IMR-90 (cell line): ENCODE results near the gene NEU1. TPM values are rescaled to one million over a fixed set of nuclear protein-coding genes. Genes with fewer than 3 reads are reported as not detected.
"Not testable (repeated sequence)": the region's sequence is repeated elsewhere in the genome, so short reads cannot be mapped to it uniquely, and the experiment has no call there.

ENCODE experiments used
- ATAC-seq: fragments of 200-7000 bp; cut with Tn5 transposase; 2 replicates; pipeline ENCODE4 v1.9.1; 2020; ENCODE audit warnings: low read depth, mild to moderate bottlenecking, moderate library complexity
- BruUV-seq: library from RNA; stranded (reverse); fragments of 400-500 nt; replicated peaks from 2 replicates; lab custom pipeline; 2021; lab: Mats Ljungman, UMichigan
- CTCF ChIA-PET: fragments of 300-600 bp; formaldehyde crosslinking; extraction: SDS; loops from one replicate; lab custom pipeline; 2021; ENCODE audit warnings: antibody characterized with exemption; lab: Yijun Ruan, JAX
- POLR2A ChIA-PET: fragments of 300-600 bp; sonication (Branson Sonifier 250); formaldehyde crosslinking; loops from one replicate; lab custom pipeline; 2022; ENCODE audit warnings: antibody characterized with exemption; ENCODE audit not compliant: unreplicated experiment; lab: Charles Lee
- DNase-seq: peaks from one replicate; pipeline ENCODE4 v3.0.0; 2013
- H2AFZ ChIP-seq: replicated peaks from 2 replicates; pipeline ENCODE3; 2013; ENCODE audit warnings: low read length, mild to moderate bottlenecking; ENCODE audit not compliant: poor library complexity
- H2AK5ac ChIP-seq: 2 replicates; pipeline ENCODE4 v1.6.1; 2013; ENCODE audit warnings: low read depth, low read length, inconsistent platforms
- H2AK9ac ChIP-seq: replicated peaks from 2 replicates; pipeline ENCODE3; 2013; ENCODE audit warnings: mild to moderate bottlenecking, low read depth, low read length, moderate library complexity; ENCODE audit not compliant: poor library complexity
- H2BK120ac ChIP-seq: 2 replicates; pipeline ENCODE4 v1.6.1; 2013; ENCODE audit warnings: low read depth, low read length, inconsistent platforms
- H2BK15ac ChIP-seq: 3 replicates; pipeline ENCODE4 v1.6.1; 2013; ENCODE audit warnings: low read depth, low read length, inconsistent platforms
- H2BK20ac ChIP-seq: 2 replicates; pipeline ENCODE4 v1.6.1; 2013; ENCODE audit warnings: low read depth, mild to moderate bottlenecking, inconsistent platforms, low read length, moderate library complexity
- H2BK5ac ChIP-seq: 2 replicates; pipeline ENCODE4 v1.6.1; 2013; ENCODE audit warnings: mild to moderate bottlenecking, low read depth, low read length, inconsistent platforms; ENCODE audit not compliant: poor library complexity, severe bottlenecking
- H3K14ac ChIP-seq: replicated peaks from 2 replicates; pipeline ENCODE4 v1.6.1; 2013; ENCODE audit warnings: low read depth, low read length, inconsistent platforms
- H3K18ac ChIP-seq: 2 replicates; pipeline ENCODE4 v1.6.1; 2013; ENCODE audit warnings: low read depth, low read length, control low read depth
- H3K23ac ChIP-seq: 2 replicates; pipeline ENCODE4 v1.6.1; 2013; ENCODE audit warnings: low read depth, low read length, inconsistent platforms
- H3K27ac ChIP-seq: 2 replicates; pipeline ENCODE4 v1.5.1; 2013; ENCODE audit warnings: mild to moderate bottlenecking, control low read depth, low read length; ENCODE audit not compliant: insufficient read depth
- H3K27me3 ChIP-seq: 2 replicates; pipeline ENCODE4 v1.6.1; 2013; ENCODE audit warnings: low read length; ENCODE audit not compliant: control insufficient read depth, insufficient read depth
- H3K36me3 ChIP-seq: 2 replicates; pipeline ENCODE4 v1.6.1; 2013; ENCODE audit warnings: low read length, mixed read lengths; ENCODE audit not compliant: control insufficient read depth, insufficient read depth
- H3K4ac ChIP-seq: 2 replicates; pipeline ENCODE4 v1.6.1; 2013; ENCODE audit warnings: low read depth, low read length, inconsistent platforms
- H3K4me1 ChIP-seq: 2 replicates; pipeline ENCODE4 v1.6.1; 2013; ENCODE audit warnings: low read length, mixed read lengths; ENCODE audit not compliant: control insufficient read depth, insufficient read depth
- H3K4me2 ChIP-seq: 2 replicates; pipeline ENCODE4 v1.6.1; 2013; ENCODE audit warnings: low read depth, mild to moderate bottlenecking, control low read depth, low read length, moderate library complexity
- H3K4me3 ChIP-seq: 2 replicates; pipeline ENCODE4 v1.5.1; 2013; ENCODE audit warnings: low read depth, mild to moderate bottlenecking, control low read depth, low read length, moderate library complexity; ENCODE audit not compliant: insufficient read depth
- H3K56ac ChIP-seq: 2 replicates; pipeline ENCODE4 v1.6.1; 2013; ENCODE audit warnings: low read length, inconsistent platforms; ENCODE audit not compliant: insufficient read depth; ENCODE audit errors: extremely low read depth
- H3K79me1 ChIP-seq, 2 experiments: 2 replicates each; pipeline ENCODE4 v1.6.1; 2013; ENCODE audit warnings: low read length in 2 of 2, inconsistent platforms in 1 of 2, low read depth in 1 of 2
- H3K9ac ChIP-seq: 2 replicates; pipeline ENCODE4 v1.6.1; 2013; ENCODE audit warnings: low read depth, low read length, control low read depth
- H3K9me1 ChIP-seq: 2 replicates; pipeline ENCODE4 v1.6.1; 2013; ENCODE audit warnings: low read length, inconsistent platforms; ENCODE audit not compliant: insufficient read depth
- H3K9me3 ChIP-seq: 2 replicates; pipeline ENCODE4 v1.6.1; 2013; ENCODE audit warnings: low read length; ENCODE audit not compliant: control insufficient read depth, insufficient read depth
- H4K20me1 ChIP-seq: 2 replicates; pipeline ENCODE4 v1.6.1; 2013; ENCODE audit warnings: low read length, inconsistent platforms; ENCODE audit not compliant: insufficient read depth
- H4K5ac ChIP-seq: 2 replicates; pipeline ENCODE4 v1.6.1; 2013; ENCODE audit warnings: mild to moderate bottlenecking, low read depth, low read length, control low read depth
- H4K8ac ChIP-seq, 2 experiments: 2 replicates each; pipeline ENCODE4 v1.6.1; 2013; ENCODE audit warnings: low read depth in 2 of 2, low read length in 2 of 2, control low read depth in 1 of 2, inconsistent platforms in 1 of 2
- H4K91ac ChIP-seq: 2 replicates; pipeline ENCODE4 v1.6.1; 2013; ENCODE audit warnings: low read depth, low read length, inconsistent platforms; ENCODE audit not compliant: insufficient read depth
- WGBS, 2 experiments: methylation state at CpG; one replicate each; pipeline versions ENCODE4 v1.1.5 to v1.1.7; 2013; ENCODE audit warnings: missing lambda C conversion rate in 2 of 2; ENCODE audit not compliant: insufficient read length in 1 of 2; ENCODE audit errors: extremely low coverage in 2 of 2; 5-methylcytosine and 5-hydroxymethylcytosine counted together
- dilution Hi-C: fragments of 300-500 bp; cut with HindIII; formaldehyde crosslinking; loops from one replicate; pipeline ENCODE4 v1.14.3; 2018; ENCODE audit warnings: low sequenced_read_pairs; ENCODE audit not compliant: unreplicated experiment
- in situ Hi-C: fragments of 300-500 bp; cut with MboI; formaldehyde crosslinking; loops from 3 replicates; pipeline ENCODE4 v1.14.3; 2019; ENCODE audit warnings: low sequenced_read_pairs, inconsistent platforms, mixed read lengths
- intact Hi-C: fragments of 100-400 bp; cut with micrococcal nuclease; formaldehyde crosslinking; loops from 2 replicates; pipeline ENCODE4 v1.10.0; 2022
- polyA plus RNA-seq, 3 experiments: library from polyadenylated mRNA; depleted of rRNA; stranded (reverse); fragments of >200 nt; gene quantifications; 2 replicates each; pipeline ENCODE4 v1.2.3, GENCODE V29; 2012; ENCODE audit warnings: low replicate concordance in 1 of 3
- total RNA-seq: library from RNA; depleted of rRNA; stranded (reverse); fragments of >200 nt; gene quantifications from 2 replicates; pipeline ENCODE4 v1.2.3, GENCODE V29; 2012

Gene NEU1
- total and polyA plus RNA-seq, 2 of the 4 experiments (the other 2 are of a cell fraction), result 28.5 to 36.2 TPM

DNA sequence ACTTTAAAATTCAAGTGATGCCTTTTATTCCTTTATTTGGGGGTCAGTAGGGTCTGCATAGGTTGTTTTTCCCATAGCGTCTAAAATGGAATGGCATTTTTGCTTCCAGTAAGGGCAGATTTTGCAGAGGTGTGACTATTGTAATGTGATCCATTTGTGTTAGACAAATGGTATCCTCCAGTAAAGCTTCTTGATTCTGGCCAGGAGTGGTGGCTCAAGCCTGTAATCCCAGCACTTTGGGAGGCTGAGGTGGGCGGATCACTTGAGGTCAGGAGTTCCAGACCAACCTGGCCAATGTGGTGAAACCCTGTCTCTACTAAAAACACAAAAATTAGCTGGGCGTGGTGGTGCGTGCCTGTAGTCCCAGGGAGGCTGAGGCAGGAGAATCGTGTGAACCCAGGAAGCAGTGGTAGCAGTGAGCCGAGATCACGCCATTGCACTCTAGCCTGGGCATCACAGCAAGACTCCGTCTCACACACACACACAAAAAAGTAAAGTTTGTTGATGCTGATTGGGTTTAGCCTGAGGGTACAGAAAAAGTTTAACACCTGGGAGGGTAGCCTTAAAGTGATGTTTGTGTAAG is 44.6 kb downstream of the NEU1 start:
- H2AK9ac ChIP-seq, H3K27ac ChIP-seq, H2BK15ac ChIP-seq, H3K56ac ChIP-seq, H4K8ac ChIP-seq, H2BK120ac ChIP-seq, H3K9ac ChIP-seq, POLR2A ChIA-PET, H2BK20ac ChIP-seq, H3K36me3 ChIP-seq, H4K20me1 ChIP-seq, H4K91ac ChIP-seq, BruUV-seq, H3K27me3 ChIP-seq, ATAC-seq, H3K9me3 ChIP-seq, H3K9me1 ChIP-seq, H3K4ac ChIP-seq, dilution Hi-C loops, DNase-seq, H3K18ac ChIP-seq, CTCF ChIA-PET, in situ Hi-C loops, intact Hi-C loops, H2AFZ ChIP-seq, H3K4me1 ChIP-seq, H3K4me3 ChIP-seq, H2AK5ac ChIP-seq, H4K5ac ChIP-seq: not testable (repeated sequence)
- 86% methylated on average over 1 of the region's 8 CpGs; no CpG with 5 or more reads in 1 of the 2 experiments for WGBS, 2 experiments
- H3K14ac ChIP-seq, result 0 out of 2 replicates have a peak overlapping the region, but pooled peaks have one; percentile 59
- peaks cover 10 to 50% of the 10 kb centered on the region in 2 experiments; a peak in 3 of 4 replicates for H3K79me1 ChIP-seq
- peak overlapping the region; percentile 13; the same call in 1 of the 2 replicates for H3K23ac ChIP-seq
- H3K4me2 ChIP-seq, result peak overlapping the region; percentile 75
- H2BK5ac ChIP-seq, result peak overlapping the region; percentile 31

DNA sequence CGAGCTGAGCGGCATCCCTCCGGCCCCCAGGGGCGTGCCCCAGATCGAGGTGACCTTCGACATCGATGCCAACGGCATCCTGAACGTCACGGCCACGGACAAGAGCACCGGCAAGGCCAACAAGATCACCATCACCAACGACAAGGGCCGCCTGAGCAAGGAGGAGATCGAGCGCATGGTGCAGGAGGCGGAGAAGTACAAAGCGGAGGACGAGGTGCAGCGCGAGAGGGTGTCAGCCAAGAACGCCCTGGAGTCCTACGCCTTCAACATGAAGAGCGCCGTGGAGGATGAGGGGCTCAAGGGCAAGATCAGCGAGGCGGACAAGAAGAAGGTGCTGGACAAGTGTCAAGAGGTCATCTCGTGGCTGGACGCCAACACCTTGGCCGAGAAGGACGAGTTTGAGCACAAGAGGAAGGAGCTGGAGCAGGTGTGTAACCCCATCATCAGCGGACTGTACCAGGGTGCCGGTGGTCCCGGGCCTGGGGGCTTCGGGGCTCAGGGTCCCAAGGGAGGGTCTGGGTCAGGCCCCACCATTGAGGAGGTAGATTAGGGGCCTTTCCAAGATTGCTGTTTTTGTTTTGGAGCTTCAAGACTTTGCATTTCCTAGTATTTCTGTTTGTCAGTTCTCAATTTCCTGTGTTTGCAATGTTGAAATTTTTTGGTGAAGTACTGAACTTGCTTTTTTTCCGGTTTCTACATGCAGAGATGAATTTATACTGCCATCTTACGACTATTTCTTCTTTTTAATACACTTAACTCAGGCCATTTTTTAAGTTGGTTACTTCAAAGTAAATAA is 45.3 kb downstream of the NEU1 start:
- BruUV-seq, result TSS peak; percentile 81
- dilution Hi-C loops, H3K9me3 ChIP-seq, H4K91ac ChIP-seq, in situ Hi-C loops, H2BK120ac ChIP-seq, H3K36me3 ChIP-seq, ATAC-seq, H3K18ac ChIP-seq, POLR2A ChIA-PET, H3K56ac ChIP-seq, H2AK5ac ChIP-seq, intact Hi-C loops, H2AK9ac ChIP-seq, H3K4ac ChIP-seq, H2BK15ac ChIP-seq, H3K14ac ChIP-seq, H4K5ac ChIP-seq, H3K4me1 ChIP-seq, H4K20me1 ChIP-seq, H4K8ac ChIP-seq, H2AFZ ChIP-seq, DNase-seq, H3K9me1 ChIP-seq, H2BK20ac ChIP-seq, CTCF ChIA-PET, H3K9ac ChIP-seq, H3K27ac ChIP-seq, H3K27me3 ChIP-seq, H3K23ac ChIP-seq: not testable (repeated sequence)
- Histone ChIP-seq H3K4me2 (peak overlapping the region; percentile 75), H3K4me3 (peak overlapping the region; percentile 15; the same call in 1 of the 2 replicates), H3K79me1 (peaks cover 11 to 43% of the 10 kb centered on the region in 2 experiments), H2BK5ac (peak overlapping the region; percentile 31)
- WGBS, 2 experiments, result 92% methylated on average over 4 of the region's 37 CpGs; no CpG with 5 or more reads in 1 of the 2 experiments
